HL-60/S4 treated with retinoic acid at 250 ng/mL for 4 days and 3 days (cell line): ENCODE measurements around the gene ACAD9.
"Not testable (repeated sequence)": the region's sequence is repeated elsewhere in the genome, so short reads cannot be mapped to it uniquely, and the experiment has no call there.

Source experiments
- in situ Hi-C: fragments of 300-500 bp; cut with MboI; formaldehyde crosslinking; loops from 2 replicates; pipeline ENCODE4 v1.7.0; 2022; ENCODE audit warnings: low sequenced_read_pairs

Gene ACAD9

GRCh38 chr3:128889139-128889894 is 9.9 kb downstream of the ACAD9 start:
- in situ Hi-C loops, result no loop called here

- in situ Hi-C loops, result no loop called here
These were observed 16.6 kb downstream of the ACAD9 start for GRCh38 chr3:128895843-128896697.

GRCh38 chr3:128902426-128902825 is 23.0 kb downstream of the ACAD9 start:
- in situ Hi-C loops, result no loop called here

- in situ Hi-C loops, result no loop called here
These were observed 24.1 kb downstream of the ACAD9 start for GRCh38 chr3:128903501-128903900.

- in situ Hi-C loops, result no loop called here
These were observed 26.8 kb downstream of the ACAD9 start for GRCh38 chr3:128906031-128906803.

GRCh38 chr3:128906804-128907525 is 27.5 kb downstream of the ACAD9 start:
- in situ Hi-C loops, result no loop called here

GRCh38 chr3:128907706-128908445 is 28.5 kb downstream of the ACAD9 start:
- in situ Hi-C loops, result no loop called here

- in situ Hi-C loops, result no loop called here
These were observed 29.5 kb downstream of the ACAD9 start for GRCh38 chr3:128908951-128909350.

GRCh38 chr3:128910006-128910405 is 30.6 kb downstream of the ACAD9 start:
- in situ Hi-C loops, result no loop called here

GRCh38 chr3:128911911-128912310 is 32.5 kb downstream of the ACAD9 start:
- in situ Hi-C loops, result no loop called here

- in situ Hi-C loops, result no loop called here
These were observed 35.7 kb downstream of the ACAD9 start for GRCh38 chr3:128914966-128915645.

GRCh38 chr3:128917291-128917690 is 37.9 kb downstream of the ACAD9 start:
- in situ Hi-C loops, result no loop called here

- in situ Hi-C loops, result no loop called here
These were observed 40.6 kb downstream of the ACAD9 start for GRCh38 chr3:128919988-128920387.

GRCh38 chr3:128922804-128923459 is 43.5 kb downstream of the ACAD9 start:
- in situ Hi-C loops, result no loop called here

GRCh38 chr3:128923576-128923975 is 44.2 kb downstream of the ACAD9 start:
- in situ Hi-C loops, result no loop called here

- in situ Hi-C loops, result not testable (repeated sequence)
These were observed 44.6 kb downstream of the ACAD9 start for GRCh38 chr3:128923986-128924385.

GRCh38 chr3:128929364-128929763 is 49.9 kb downstream of the ACAD9 start:
- in situ Hi-C loops, result no loop called here

GRCh38 chr3:128931046-128931445 is 51.6 kb downstream of the ACAD9 start:
- in situ Hi-C loops, result no loop called here
